Keratinocyte (primary cell): ENCODE results near the gene CEACAM20. TPM values are rescaled to one million over a fixed set of nuclear protein-coding genes. Genes with fewer than 3 reads are reported as not detected.

ENCODE experiments used
- DNase-seq: peaks from one replicate; pipeline ENCODE4 v3.0.0-alpha.2; 2011; ENCODE audit warnings: low read depth, missing footprints, low spot score
- FAIRE-seq: peaks from 2 replicates; lab custom pipeline; 2011; peaks lifted over from hg19 to GRCh38; lab: Jason Lieb, UNC
- H2AFZ ChIP-seq: 2 replicates; pipeline ENCODE4 v1.6.0; 2012; ENCODE audit warnings: low read length, control low read depth, inconsistent platforms; ENCODE audit not compliant: control insufficient read depth
- H3K27ac ChIP-seq: 2 replicates; pipeline ENCODE4 v1.5.1; 2011; ENCODE audit warnings: low read length; ENCODE audit not compliant: control insufficient read depth, insufficient read depth
- H3K27me3 ChIP-seq: 3 replicates; pipeline ENCODE4 v1.6.0; 2011; ENCODE audit warnings: low read length; ENCODE audit not compliant: control insufficient read depth, insufficient read depth; ENCODE audit errors: extremely low read depth
- H3K36me3 ChIP-seq, 2 experiments: 2 replicates in 1 of 2; 3 replicates in 1 of 2; pipeline ENCODE4 v1.5.1; 2011; ENCODE audit warnings: low read length in 2 of 2, mild to moderate bottlenecking in 1 of 2; ENCODE audit not compliant: control insufficient read depth in 2 of 2, insufficient read depth in 2 of 2; ENCODE audit errors: extremely low read depth in 1 of 2
- H3K4me1 ChIP-seq: 3 replicates; pipeline ENCODE4 v1.5.1; 2011; ENCODE audit warnings: low read length; ENCODE audit not compliant: control insufficient read depth, insufficient read depth; ENCODE audit errors: extremely low read depth
- H3K4me2 ChIP-seq: 3 replicates; pipeline ENCODE4 v1.6.0; 2011; ENCODE audit warnings: low read depth, low read length; ENCODE audit not compliant: control insufficient read depth, insufficient read depth; ENCODE audit errors: extremely low read depth
- H3K4me3 ChIP-seq, 3 experiments: fragments of 200-600 bp in 1 of 3; sonication (generic) in 1 of 3; 2 replicates in 2 of 3; 3 replicates in 1 of 3; pipeline ENCODE4 v1.5.1; 2011 to 2016; ENCODE audit warnings: low read length in 3 of 3, mild to moderate bottlenecking in 3 of 3, control low read depth in 2 of 3, inconsistent platforms in 1 of 3, low read depth in 1 of 3, mixed read lengths in 1 of 3, mixed run types in 1 of 3, moderate library complexity in 1 of 3; ENCODE audit not compliant: control insufficient read depth in 2 of 3, insufficient read depth in 2 of 3; ENCODE audit errors: extremely low read depth in 1 of 3
- H3K79me2 ChIP-seq: 2 replicates; pipeline ENCODE4 v1.6.0; 2012; ENCODE audit warnings: low read length; ENCODE audit not compliant: control insufficient read depth, insufficient read depth
- H3K9ac ChIP-seq: 3 replicates; pipeline ENCODE4 v1.6.0; 2011; ENCODE audit warnings: low read length; ENCODE audit not compliant: control insufficient read depth, insufficient read depth; ENCODE audit errors: extremely low read depth
- H3K9me1 ChIP-seq: 3 replicates; pipeline ENCODE4 v1.6.0; 2011; ENCODE audit warnings: low read length; ENCODE audit not compliant: control insufficient read depth, insufficient read depth; ENCODE audit errors: extremely low read depth
- H3K9me3 ChIP-seq: 2 replicates; pipeline ENCODE4 v1.5.1; 2012; ENCODE audit warnings: low read depth, low read length; ENCODE audit not compliant: control insufficient read depth
- H4K20me1 ChIP-seq: 3 replicates; pipeline ENCODE4 v1.6.0; 2011; ENCODE audit warnings: low read length; ENCODE audit not compliant: control insufficient read depth, insufficient read depth; ENCODE audit errors: extremely low read depth
- EZH2 ChIP-seq: IDR thresholded peaks from one replicate; pipeline ENCODE4 v1.6.1; 2012; ENCODE audit warnings: inconsistent platforms, mild to moderate bottlenecking, low read length, moderate library complexity
- dilution Hi-C: fragments of 300-500 bp; cut with MboI; formaldehyde crosslinking; loops from one replicate; pipeline ENCODE4 v1.7.0; 2020; ENCODE audit warnings: low sequenced_read_pairs; ENCODE audit not compliant: extremely low pct_ligation_motif_present
- polyA plus RNA-seq, 5 experiments: library from polyadenylated mRNA; depleted of rRNA in 3 of 5; stranded (reverse) in 3 of 5; stranded (forward) in 1 of 5; unstranded in 1 of 5; fragments of >200 nt; gene quantifications; 1 replicate in 1 of 5; 2 replicates in 3 of 5; 3 replicates in 1 of 5; pipeline versions ENCODE4 v1.2.1 to v1.2.3, GENCODE V29; 2011 to 2012; ENCODE audit warnings: missing spikeins in 2 of 5, low read depth in 1 of 5, low replicate concordance in 1 of 5
- TF ChIP-seq, protein P1 (sequence below), 3 experiments: IDR thresholded peaks in 1 of 3; conservative IDR thresholded peaks in 1 of 3; optimal IDR thresholded peaks in 1 of 3; 2 replicates in 2 of 3; 3 replicates in 1 of 3; pipeline versions ENCODE3 to v1.5.1; 2011; ENCODE audit warnings: low read length in 3 of 3, mild to moderate bottlenecking in 3 of 3, moderate library complexity in 2 of 3, control low read depth in 1 of 3, inconsistent platforms in 1 of 3; ENCODE audit not compliant: insufficient read depth in 2 of 3; ENCODE audit errors: extremely low read depth in 1 of 3

CEACAM20 gene
- polyA plus RNA-seq, 1 donor (not counting 4 experiments of a cell fraction or from before 2014, with no cell fraction given), result not detected

DNA sequence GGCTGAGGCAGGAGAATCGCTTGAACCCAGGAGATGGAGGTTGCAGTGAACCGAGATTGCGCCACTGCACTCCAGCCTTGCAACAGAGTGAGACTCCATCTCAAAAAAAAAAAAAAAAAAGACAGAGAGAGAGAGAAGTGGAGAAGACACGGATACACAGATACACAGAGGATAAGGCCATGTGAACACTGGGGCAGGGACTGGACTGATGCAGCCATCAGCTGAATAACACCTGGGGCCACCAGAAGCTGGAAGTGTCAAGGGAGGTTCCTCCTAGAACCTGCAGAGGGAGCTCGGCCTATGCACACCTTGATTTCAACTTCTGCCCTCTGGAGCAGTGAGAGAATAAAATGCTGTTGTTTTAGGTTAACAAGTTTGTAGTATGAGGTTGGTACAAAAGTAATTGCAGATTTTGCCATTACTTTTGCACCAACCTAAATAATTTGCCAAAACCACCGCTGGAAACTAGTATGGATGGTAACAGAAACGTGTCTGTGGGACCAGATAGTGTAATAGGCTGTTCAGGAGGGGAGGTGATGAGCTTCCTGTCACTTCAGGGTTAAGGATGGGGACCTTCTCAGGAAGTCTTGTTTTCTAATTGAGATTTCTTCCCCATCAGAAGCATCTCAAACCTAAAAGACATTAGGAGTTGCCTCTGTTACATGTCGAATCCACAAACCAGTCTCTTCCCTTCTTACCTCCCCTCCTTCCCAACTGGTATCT lies 47.5 kb upstream of the CEACAM20 start:
- H3K4me3 ChIP-seq, result no peak overlapping the region
- no peaks in the 10 kb centered on the region for H3K36me3 ChIP-seq
- no peaks in the 10 kb centered on the region for H3K9me3 ChIP-seq
- no peaks in the 10 kb centered on the region for H3K4me1 ChIP-seq
- no peak overlapping the region for H3K27ac ChIP-seq
- H3K9ac ChIP-seq, result no peak overlapping the region
- no peak overlapping the region for H3K4me2 ChIP-seq
- H3K9me1 ChIP-seq, result no peaks in the 10 kb centered on the region
- H3K27me3 ChIP-seq, result no peaks in the 10 kb centered on the region
- dilution Hi-C loops, result no loop called here
- TF ChIP-seq, protein P1, sequence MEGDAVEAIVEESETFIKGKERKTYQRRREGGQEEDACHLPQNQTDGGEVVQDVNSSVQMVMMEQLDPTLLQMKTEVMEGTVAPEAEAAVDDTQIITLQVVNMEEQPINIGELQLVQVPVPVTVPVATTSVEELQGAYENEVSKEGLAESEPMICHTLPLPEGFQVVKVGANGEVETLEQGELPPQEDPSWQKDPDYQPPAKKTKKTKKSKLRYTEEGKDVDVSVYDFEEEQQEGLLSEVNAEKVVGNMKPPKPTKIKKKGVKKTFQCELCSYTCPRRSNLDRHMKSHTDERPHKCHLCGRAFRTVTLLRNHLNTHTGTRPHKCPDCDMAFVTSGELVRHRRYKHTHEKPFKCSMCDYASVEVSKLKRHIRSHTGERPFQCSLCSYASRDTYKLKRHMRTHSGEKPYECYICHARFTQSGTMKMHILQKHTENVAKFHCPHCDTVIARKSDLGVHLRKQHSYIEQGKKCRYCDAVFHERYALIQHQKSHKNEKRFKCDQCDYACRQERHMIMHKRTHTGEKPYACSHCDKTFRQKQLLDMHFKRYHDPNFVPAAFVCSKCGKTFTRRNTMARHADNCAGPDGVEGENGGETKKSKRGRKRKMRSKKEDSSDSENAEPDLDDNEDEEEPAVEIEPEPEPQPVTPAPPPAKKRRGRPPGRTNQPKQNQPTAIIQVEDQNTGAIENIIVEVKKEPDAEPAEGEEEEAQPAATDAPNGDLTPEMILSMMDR (optimal IDR thresholded peaks at IDR 0.05 in 1 of 3, IDR thresholded peaks at IDR 0.05 in 1 of 3, conservative IDR thresholded peaks at IDR 0.05 in 1 of 3; ENCODE audit: extremely low read depth in 1 of 3, insufficient read depth in 2 of 3, low read length in 3 of 3), result peak; percentile 84 to 92 (median 88)
- no peak for TF ChIP-seq EZH2
- DNase-seq (no peak), FAIRE-seq (peak; percentile 95)
- H2AFZ ChIP-seq, result no peak overlapping the region
- H3K79me2 ChIP-seq, result no peaks in the 10 kb centered on the region
- no peaks in the 10 kb centered on the region for H4K20me1 ChIP-seq

DNA sequence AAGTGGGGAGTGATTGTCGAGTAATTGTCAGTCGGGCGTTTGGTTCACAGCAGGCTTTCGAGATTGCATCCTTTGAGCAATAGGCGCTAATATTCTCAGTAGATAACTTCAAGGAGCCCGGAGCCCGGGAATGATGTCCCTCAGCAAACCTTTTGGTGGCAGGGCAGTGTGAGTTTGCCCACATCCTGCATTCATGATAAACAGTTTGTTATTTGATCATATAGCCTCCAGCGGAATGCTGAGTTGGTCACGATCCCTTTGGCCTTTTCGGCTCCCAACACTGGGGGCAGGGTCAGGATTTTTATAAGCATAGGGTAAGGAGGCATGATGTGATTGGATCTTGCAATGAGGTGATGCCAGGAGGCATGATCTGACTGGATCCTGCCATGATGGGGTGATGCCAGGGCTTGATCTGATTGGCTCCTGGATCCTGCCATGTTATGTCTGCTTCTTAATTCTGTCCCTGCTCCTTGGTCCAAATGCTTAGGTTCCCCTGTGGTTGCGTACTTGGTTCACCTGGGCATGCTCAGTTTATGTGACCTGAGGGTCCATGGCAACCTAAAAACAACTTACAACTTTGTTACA lies 45.7 kb upstream of the CEACAM20 start:
- Histone ChIP-seq H3K4me3 (no peak overlapping the region), H3K4me1 (no peaks in the 10 kb centered on the region), H3K27ac (no peak overlapping the region), H3K9me1 (no peaks in the 10 kb centered on the region), H3K9ac (no peak overlapping the region), H3K36me3 (no peaks in the 10 kb centered on the region), H3K4me2 (no peak overlapping the region), H3K27me3 (peaks cover 5% of the 10 kb centered on the region), H4K20me1 (no peaks in the 10 kb centered on the region), H3K79me2 (no peaks in the 10 kb centered on the region), H2AFZ (no peak overlapping the region), H3K9me3 (no peaks in the 10 kb centered on the region)
- TF ChIP-seq, protein P1 (optimal IDR thresholded peaks at IDR 0.05 in 1 of 3, IDR thresholded peaks at IDR 0.05 in 1 of 3, conservative IDR thresholded peaks at IDR 0.05 in 1 of 3; ENCODE audit: extremely low read depth in 1 of 3, insufficient read depth in 2 of 3, low read length in 3 of 3), result no peak
- TF ChIP-seq EZH2, result no peak
- dilution Hi-C loops, result no loop called here
- no peak for FAIRE-seq
- no peak for DNase-seq
